Effector memory CD4-positive, alpha-beta T cell (primary cell): ENCODE results near the gene ANXA2R.
"Not testable (repeated sequence)": the region's sequence is repeated elsewhere in the genome, so short reads cannot be mapped to it uniquely, and the experiment has no call there.

ENCODE experiments used
- DNase-seq, 3 donors: peaks; one replicate each; pipeline ENCODE4 v3.0.0-alpha.2; 2020
- H3K27ac ChIP-seq: 2 replicates; pipeline ENCODE4 v1.7.0; 2013; ENCODE audit warnings: mild to moderate bottlenecking, low read length, moderate library complexity; ENCODE audit not compliant: insufficient read depth, poor library complexity, severe bottlenecking
- H3K27me3 ChIP-seq: replicated peaks from 2 replicates; pipeline ENCODE4 v1.7.0; 2013; ENCODE audit warnings: mild to moderate bottlenecking, low read length; ENCODE audit not compliant: insufficient read depth, control insufficient read depth, poor library complexity, severe bottlenecking
- H3K36me3 ChIP-seq: 2 replicates; pipeline ENCODE4 v1.7.0; 2013; ENCODE audit warnings: mild to moderate bottlenecking, low read length, moderate library complexity; ENCODE audit not compliant: control insufficient read depth, insufficient read depth
- H3K4me1 ChIP-seq: 2 replicates; pipeline ENCODE4 v1.7.0; 2013; ENCODE audit warnings: low read length, mild to moderate bottlenecking; ENCODE audit not compliant: control insufficient read depth, insufficient read depth, poor library complexity, severe bottlenecking
- H3K4me3 ChIP-seq: 2 replicates; pipeline ENCODE4 v1.7.0; 2013; ENCODE audit warnings: low read length, low read depth, mild to moderate bottlenecking; ENCODE audit not compliant: insufficient read depth, poor library complexity, severe bottlenecking
- H3K9me3 ChIP-seq: 2 replicates; pipeline ENCODE4 v1.7.0; 2013; ENCODE audit warnings: mild to moderate bottlenecking, low read length, moderate library complexity; ENCODE audit not compliant: control insufficient read depth
- total RNA-seq, 3 donors: gene quantifications; one replicate each; lab custom pipeline; 2026; lab: John Stamatoyannopoulos, UW

The ANXA2R gene, protein sequence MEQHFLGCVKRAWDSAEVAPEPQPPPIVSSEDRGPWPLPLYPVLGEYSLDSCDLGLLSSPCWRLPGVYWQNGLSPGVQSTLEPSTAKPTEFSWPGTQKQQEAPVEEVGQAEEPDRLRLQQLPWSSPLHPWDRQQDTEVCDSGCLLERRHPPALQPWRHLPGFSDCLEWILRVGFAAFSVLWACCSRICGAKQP
- total RNA-seq, result 48.2 to 72.8 (median 53.1) reads per million in 3 donors

DNA sequence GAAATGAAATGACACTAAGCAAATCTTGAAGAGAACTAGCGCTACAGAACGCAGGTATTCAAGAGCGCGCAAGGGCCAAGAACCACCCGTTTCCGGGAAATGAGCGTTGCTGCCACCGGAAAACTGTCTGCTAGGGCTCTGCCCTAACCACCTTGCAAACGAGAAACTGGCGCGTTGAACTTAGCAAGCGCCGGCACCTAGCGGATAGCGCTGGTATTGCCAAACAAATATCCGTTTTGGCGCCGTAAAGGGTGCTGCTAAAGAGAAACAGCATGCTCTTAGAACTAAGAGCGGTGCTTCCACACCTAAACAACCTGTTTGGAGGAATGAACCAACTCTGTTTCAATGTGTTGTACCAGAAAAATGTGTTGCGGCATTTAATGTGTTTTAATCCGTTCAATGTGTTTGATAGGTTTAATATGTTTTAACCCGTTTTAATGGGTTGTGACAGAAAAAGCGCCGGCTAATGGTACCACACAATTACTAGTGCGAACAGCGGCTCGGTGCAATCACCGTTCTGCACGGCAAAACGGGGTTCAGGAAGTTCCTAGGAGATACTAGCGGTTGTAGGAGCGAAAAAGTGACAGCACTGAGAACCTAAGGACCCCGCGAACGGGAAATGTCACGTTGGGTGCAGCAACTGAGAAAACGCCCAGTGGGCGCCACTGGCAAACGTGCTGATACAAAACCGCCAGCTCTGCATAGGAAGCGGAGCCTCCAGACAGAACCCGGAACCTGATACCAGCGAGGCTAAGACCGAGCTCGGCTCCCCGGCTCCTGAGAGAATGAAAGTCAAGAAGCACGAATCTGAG lies at the start of gene ANXA2R:
Gene ANXA2R (minus strand): TSS at position 33 of the 812 bp plus-strand sequence. CDS start 273 bp downstream, outside the sequence.
- H3K27ac ChIP-seq, result peak within 1 kb of the TSS; percentile 97
- no peaks in the 10 kb centered on the region for H3K27me3 ChIP-seq
- peaks cover 17% of the 10 kb centered on the region for H3K4me1 ChIP-seq
- H3K4me3 ChIP-seq, result peak within 1 kb of the TSS; percentile 71
- peak; percentile 88 to 92 (median 91) for DNase-seq
- H3K36me3 ChIP-seq, result no peaks in the 10 kb centered on the region
- H3K9me3 ChIP-seq, result no peaks in the 10 kb centered on the region

DNA sequence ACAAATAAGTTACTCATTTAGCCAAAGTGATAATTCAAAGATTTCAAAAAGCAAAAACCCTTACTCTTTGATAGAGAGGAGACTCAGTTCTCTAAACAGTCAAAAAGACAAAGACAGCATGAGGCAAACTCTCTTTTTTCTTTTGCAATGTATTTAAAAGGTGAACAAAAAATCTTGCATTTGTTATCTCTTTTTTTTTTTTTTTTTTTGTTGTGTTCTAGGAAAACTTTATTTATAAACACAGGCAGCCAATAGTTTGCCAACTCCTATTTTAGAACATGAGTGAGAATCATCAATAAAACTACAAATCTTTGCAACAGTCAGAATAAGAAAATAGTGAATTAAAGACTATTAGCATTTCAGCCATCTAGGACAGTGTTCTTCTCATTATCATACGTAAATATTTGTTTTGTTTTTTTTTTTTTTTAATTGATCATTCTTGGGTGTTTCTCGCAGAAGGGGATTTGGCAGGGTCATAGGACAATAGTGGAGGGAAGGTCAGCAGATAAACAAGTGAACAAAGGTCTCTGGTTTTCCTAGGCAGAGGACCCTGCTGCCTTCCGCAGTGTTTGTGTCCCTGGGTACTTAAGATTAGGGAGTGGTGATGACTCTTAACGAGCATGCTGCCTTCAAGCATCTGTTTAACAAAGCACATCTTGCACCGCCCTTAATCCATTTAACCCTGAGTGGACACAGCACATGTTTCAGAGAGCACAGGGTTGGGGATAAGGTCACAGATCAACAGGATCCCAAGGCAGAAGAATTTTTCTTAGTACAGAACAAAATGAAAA lies 46.2 kb upstream of the ANXA2R start:
- not testable (repeated sequence) for DNase-seq, H3K4me1 ChIP-seq, H3K27me3 ChIP-seq, H3K36me3 ChIP-seq, H3K9me3 ChIP-seq, H3K27ac ChIP-seq, H3K4me3 ChIP-seq

DNA sequence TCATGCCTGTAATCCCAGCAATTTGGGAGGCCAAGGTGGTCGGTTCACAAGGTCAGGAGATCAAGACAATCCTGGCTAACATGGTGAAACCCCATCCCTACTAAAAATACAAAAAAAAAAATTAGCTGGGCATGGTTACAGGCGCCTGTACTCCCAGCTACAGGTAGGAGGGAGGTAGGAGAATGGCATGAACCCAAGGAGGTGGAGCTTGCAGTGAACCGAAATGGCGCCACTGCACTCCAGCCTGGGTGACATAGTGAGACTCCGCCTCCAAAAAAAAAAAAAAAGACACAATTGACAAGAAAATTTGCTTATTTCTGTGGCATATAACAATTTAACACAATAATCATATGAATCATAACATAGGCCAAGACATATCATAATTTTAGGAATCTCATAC lies 45.3 kb upstream of the ANXA2R start:
- no peak overlapping the region for H3K4me3 ChIP-seq

DNA sequence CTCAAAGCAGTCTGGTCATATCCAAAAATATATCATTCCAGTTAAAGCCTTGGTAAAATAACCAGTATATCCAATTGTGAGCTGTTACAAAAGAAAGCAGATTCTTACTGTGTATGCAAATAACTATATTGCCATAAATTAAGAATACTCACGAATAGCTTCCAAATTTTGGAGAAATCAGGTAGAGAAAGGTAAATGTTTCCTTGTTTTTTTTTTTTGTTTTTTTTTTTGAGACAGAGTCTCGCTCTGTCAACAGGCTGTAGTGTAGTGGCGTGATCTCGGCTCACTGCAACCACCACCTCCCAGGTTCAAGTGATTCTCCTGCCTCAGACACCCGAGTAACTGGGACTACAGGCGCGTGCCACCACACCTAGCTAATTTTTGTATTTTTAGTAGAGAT lies 44.3 kb upstream of the ANXA2R start:
- H3K4me1 ChIP-seq, H3K27ac ChIP-seq, H3K4me3 ChIP-seq, H3K27me3 ChIP-seq, DNase-seq, H3K9me3 ChIP-seq, H3K36me3 ChIP-seq: not testable (repeated sequence)

More for the DNA sequence above, 45.3 kb upstream of the ANXA2R start:
- Histone ChIP-seq H3K4me1 (no peaks in the 10 kb centered on the region), H3K36me3 (peaks cover 7% of the 10 kb centered on the region), H3K27ac (no peak overlapping the region), H3K27me3 (no peaks in the 10 kb centered on the region), H3K9me3 (no peaks in the 10 kb centered on the region)
- DNase-seq, result no peak

DNA sequence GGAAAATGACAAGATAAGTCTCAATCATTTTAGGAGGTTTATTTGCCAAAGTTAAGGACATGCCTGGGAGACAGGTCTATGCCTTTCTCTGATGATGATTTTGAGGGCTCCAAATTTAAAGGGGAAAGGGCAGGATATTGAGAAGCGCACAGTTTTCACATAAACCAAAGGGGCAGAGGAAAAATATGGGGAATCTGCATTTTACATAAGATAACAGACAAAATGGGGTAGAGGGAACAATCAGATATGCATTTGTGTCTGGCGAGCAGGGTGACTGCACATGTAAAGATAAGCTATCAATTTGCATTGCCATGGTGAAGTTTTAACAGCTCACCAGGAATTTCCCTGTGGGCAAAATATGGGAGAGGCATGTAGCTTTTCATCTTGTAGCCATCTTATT lies 41.2 kb upstream of the ANXA2R start:
- H3K27me3 ChIP-seq, H3K4me1 ChIP-seq, H3K9me3 ChIP-seq, H3K4me3 ChIP-seq, DNase-seq, H3K27ac ChIP-seq: not testable (repeated sequence)
- peaks cover 20% of the 10 kb centered on the region for H3K36me3 ChIP-seq

DNA sequence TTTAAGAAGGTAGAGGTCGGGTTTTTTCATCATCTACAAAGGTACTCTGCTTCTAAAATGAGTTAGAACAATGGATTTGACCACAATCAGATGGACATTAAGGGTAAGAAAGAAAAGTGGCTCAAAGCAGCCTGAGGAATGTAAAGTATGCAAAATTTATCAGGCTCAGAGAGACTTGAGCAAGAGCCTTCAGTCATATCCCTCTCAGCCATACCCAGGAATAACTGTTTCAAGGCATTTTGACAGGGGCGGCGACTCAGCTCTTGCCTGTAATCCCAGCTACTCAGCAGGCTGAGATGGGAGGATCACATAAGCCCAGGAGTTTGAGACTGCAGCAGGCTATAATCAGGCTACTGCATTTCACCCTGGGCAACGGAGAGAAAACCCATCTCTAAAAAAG lies 38.8 kb upstream of the ANXA2R start:
- no peak overlapping the region for H3K27ac ChIP-seq

DNA sequence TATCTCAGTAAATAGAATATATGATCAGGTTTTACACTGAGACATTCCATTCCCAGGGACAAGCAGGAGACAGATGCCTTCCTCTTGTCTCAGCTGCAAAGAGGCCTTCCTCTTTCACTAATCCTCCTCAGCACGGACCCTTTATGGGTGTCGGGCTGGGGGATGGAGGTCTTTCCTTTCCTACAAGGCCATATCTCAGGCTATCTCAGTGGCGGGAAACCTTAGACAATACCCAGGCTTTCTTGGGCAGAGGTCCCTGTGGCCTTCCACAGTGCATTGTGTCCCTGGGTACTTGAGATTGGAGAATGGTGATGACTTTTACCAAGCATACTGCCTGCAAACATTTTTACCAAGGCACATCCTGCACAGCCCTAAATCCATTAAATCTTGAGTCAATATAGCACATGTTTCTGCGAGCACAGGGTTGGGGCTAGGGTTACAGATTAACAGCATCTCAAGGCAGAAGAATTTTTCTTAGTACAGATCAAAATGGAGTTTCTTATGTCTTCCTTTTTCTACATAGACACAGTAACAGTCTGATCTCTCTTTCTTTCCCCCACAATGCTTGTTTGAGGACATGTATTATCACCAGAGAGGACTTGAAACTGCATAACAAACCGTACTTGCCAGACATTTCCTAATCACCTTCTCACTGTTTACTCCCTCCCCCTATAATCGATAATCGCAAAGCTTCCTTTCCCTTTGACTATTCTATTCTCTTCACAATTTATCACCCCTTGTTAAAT lies 37.5 kb upstream of the ANXA2R start:
- H3K4me1 ChIP-seq, H3K27ac ChIP-seq, H3K4me3 ChIP-seq, H3K27me3 ChIP-seq, H3K9me3 ChIP-seq, DNase-seq: not testable (repeated sequence)
- peaks cover 20% of the 10 kb centered on the region for H3K36me3 ChIP-seq

More for the DNA sequence above, 38.8 kb upstream of the ANXA2R start:
- peaks cover 20% of the 10 kb centered on the region for H3K36me3 ChIP-seq
- no peak overlapping the region for H3K4me3 ChIP-seq
- no peaks in the 10 kb centered on the region for H3K4me1 ChIP-seq
- no peaks in the 10 kb centered on the region for H3K9me3 ChIP-seq
- H3K27me3 ChIP-seq, result no peaks in the 10 kb centered on the region
- DNase-seq, result no peak

DNA sequence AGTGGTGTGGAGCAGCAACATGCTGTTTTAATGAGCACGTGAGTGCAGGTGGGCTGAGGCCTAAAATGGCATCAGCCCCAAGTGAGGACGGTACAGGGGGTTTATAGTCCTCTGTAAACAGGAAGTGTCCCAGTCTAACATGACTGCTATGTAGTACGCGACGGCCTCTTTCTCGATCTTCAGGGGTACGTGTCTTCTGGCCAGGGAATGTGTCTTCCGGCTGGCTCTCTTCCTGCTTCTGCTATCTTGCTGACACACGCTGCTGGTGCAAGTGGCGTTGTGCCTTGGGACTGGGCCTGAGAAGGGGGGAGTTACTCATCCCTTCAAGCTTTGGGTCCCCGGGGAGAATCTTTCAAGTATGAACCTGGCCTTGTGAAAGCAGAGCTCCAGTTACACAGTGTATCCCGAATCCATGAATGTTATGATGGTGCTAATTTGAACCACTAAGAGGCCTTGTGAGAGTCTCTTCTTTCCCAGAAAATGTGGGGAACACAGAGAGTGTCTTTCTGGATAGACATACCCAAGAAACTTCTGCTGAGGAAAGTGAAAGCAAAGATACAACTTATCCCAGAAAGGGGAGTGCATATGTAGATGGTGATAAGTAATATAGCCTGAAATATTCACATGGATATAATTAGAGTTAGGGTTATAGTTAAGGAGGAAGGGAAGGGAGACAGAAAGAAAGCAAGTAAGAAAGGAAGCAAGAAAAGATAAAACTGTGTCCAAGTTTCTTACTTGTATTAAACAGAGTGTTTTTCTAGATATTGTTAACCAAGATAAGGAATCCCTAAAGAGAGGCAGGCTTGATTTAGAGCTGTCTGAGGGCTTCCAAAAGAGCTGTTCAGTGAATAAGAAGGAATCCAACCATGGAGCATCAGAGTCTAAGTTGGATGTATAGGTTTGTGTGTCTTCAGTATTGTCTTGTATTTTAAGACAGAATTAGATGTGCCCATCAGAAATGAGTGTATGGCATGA lies 35.5 kb upstream of the ANXA2R start:
- Histone ChIP-seq H3K4me1 (no peaks in the 10 kb centered on the region), H3K4me3 (no peak overlapping the region), H3K9me3 (no peaks in the 10 kb centered on the region), H3K36me3 (peaks cover 24% of the 10 kb centered on the region), H3K27me3 (no peaks in the 10 kb centered on the region), H3K27ac (no peak overlapping the region)
- DNase-seq, result no peak

DNA sequence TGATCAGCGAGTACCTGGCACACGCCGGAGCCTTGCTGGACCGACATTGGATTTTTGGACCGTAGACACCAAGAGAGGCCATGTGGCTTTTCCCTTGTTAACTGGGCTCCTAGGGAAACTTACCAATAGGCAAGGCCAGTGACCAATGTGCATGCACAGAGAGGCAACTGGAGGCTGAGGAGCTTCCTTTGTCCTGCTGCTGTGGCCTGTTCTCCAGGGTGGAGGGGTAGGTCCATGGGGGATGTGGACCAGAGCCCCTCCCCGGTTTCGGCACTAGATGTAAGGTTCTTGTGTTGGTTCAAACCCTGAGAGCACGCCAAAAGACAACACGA lies 34.8 kb upstream of the ANXA2R start:
- Histone ChIP-seq H3K4me3 (no peak overlapping the region), H3K9me3 (no peaks in the 10 kb centered on the region), H3K4me1 (peaks cover 2% of the 10 kb centered on the region), H3K27me3 (no peaks in the 10 kb centered on the region), H3K36me3 (peaks cover 21% of the 10 kb centered on the region), H3K27ac (no peak overlapping the region)
- DNase-seq, result no peak
